HS-27A (cell line): Measurements from ENCODE around the gene ARHGAP26.

ENCODE experiments used
- DNase-seq: peaks from one replicate; pipeline ENCODE4 v3.0.0-alpha.2; 2012; ENCODE audit warnings: low read depth, missing footprints

ARHGAP26 gene

DNA sequence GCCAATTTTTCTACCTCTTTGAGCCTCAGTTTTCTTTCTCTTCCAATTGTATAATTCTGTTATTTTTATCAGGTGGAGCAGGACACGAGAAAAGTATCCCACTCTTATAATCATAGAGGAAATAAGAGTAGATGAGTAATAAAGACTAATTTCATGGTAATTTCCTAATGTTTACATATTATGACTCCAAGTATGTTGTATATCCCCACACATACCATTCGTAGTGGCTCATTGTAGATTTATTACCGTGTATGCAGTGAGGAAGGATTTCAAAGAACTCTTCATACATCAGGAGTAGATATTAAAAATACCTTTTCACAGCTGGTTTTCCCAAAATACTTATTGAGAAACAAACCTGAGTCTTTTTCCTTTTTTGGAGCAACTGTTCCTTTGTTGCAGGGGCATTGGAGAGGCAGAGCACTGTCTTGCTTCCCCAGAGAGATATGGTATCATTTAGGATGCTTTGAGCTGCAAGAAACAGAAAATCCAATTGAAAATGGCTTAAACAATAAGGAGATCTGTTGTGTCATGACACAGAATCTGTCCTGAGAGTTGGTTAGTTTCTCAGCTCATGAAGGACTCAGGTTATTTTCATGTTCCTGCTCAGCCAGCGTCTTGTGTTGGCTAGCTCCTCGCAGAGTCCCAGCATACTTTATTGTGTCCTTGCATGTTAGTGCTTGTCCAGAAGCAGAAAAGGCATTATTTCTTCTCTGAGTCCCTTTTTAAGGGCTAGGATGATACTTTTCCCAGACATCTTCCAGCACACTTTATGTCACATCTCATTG lies 291.2 kb downstream of the ARHGAP26 start:
- DNase-seq: no peak

DNA sequence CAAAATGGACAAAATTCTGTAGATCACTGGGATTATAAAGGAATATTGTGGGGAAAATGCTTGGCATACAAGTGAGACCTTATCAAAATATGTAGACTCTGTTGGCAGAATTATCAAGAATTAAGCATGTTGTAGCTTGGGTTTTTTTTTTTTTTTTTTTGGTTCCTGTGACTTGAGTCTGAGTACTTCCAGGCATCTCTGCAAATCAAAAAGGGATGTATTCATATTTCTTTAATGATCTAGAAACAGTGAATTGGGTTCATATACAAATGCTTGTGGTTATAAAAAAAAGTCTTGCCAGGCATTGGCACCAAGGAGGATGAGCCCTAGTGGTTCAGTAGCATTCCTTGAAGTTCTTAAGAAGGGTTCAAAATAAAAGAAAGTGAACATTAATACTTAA lies 292.2 kb downstream of the ARHGAP26 start:
- DNase-seq: no peak

DNA sequence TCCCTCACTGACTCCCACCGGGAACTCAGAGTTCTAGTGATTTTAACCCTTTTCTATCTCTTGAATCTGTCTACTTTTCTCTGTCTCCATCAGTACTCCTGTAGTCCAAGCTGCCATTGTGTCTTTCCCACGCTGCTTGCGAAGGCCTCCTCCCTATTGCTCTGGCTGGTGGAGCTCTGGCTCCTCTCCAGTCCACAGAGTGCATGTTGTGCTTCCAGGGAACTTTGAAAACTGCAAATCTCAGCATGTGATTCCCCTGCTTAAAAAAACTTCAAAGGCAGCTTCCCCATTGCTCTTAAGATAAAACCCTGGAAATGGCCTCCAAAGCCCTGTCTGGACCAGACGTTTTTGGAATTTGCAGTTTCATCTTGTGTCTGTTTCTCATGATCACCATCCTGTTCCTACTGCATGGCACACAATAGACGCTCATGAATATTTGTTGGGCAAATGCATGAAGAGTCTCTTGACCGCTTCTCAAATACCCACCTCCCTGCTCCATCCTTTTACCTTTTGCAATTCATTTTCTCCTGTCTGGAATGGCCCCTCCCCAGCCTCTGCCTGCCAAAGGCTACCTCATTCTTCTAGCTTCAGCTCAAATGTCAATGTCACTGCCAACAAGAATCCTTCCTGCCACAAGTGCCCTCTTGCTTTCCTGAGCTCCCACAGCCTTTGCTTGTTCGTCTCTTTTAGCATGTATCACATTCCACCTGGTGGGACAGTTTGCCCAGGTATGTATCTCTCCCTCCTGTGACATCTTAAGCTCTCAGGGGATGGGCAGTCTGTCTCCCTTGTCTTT lies 293.2 kb downstream of the ARHGAP26 start:
- no peak for DNase-seq

DNA sequence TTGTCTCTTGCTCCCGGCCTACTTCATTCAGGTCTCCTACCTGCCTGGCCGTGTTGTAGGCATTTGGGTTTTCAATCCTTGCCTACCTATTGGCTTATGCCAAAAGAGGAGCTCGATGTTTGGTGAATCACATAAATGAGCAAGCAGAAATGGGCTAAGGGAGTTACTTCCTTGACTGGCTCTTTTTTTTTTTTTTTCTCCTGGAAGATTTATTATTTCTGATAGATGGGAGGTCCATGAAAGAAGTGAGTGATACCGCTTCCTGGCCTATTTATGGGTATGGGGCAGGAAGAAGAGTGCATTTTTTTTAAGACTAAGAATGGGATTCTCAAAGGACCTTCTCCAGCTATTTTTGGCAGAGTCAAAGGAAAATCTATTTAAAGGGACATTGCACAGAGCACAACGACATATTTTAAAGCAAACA lies 294.1 kb downstream of the ARHGAP26 start:
- no peak for DNase-seq

DNA sequence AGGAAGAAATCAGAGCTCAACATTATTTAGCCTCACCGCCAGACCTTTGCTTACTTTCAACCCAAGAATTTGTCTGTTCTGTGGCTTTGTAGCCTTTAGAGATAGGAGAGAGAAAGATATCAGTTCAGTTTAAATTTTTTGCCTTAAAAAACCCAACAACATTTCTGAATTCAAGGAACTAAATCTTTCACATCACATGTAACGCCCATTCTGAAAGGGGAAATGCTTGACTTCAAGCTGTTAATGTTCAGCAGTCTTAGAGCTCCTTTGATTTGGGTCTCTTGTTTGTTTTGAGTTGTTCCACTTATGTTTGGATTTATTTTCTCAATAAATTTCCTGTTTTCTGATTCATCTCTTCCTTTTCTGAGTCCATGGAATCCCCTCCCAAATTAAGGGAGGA lies 294.5 kb downstream of the ARHGAP26 start:
- no peak for DNase-seq

DNA sequence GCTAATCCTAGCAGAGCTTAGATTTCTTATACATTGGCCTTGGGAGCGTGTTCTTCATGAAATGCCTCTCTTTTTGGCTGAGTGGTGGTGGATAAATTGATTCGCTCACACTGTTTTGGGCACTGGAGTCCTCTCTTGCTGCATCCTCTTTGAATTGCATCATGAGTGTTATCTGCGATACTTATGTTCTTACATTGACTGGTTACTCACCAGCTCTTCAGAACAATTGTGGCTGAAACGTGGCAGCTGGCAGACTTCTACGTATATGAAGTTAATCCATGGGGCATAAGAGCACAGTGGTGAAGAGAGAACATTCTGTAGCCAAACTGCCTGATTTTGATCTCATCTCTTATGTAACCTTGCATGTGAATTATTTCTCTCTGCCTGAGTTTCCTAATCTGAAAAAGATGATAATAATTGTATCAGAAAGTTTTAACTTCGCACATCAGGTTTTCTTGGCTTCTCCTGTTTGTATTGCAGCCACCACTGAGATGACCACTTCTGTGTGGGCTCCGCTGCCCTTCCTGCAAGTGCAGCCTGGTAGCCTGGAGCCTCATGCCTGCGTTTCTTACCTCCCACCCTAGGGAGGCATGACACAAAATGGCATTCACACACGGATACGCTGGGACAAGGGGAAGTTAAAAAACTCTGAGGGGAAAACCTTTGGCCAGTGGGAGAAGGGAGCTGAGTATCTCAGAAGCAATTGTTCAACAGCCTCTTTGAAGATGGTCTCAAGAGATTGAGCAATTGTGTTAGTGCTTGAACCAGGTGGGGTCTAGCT lies 295.2 kb downstream of the ARHGAP26 start:
- DNase-seq: no peak

DNA sequence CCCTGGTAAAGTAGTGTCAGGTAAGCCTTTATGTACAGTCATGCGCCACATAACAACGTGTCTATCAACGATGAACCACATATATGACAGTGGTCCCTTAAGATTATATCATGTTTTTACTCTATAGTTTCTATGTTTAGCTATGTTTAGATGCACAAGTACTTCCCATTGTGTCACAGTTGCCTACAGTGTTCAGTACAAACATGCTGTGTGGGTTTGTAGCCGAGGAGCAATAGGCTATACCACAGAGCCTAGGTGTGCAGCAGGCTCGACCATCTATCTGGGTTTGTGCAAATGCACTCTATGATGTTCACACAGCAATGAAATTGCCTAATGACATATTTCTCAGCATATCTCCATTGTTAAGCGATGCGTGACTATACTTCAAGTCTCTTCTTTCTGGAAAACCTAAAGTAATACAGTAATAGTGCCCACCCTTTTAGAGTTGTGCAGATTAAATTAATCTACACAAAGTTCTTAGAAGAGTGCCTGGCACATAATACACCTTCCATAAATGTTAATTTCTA lies 295.9 kb downstream of the ARHGAP26 start:
- DNase-seq: no peak

DNA sequence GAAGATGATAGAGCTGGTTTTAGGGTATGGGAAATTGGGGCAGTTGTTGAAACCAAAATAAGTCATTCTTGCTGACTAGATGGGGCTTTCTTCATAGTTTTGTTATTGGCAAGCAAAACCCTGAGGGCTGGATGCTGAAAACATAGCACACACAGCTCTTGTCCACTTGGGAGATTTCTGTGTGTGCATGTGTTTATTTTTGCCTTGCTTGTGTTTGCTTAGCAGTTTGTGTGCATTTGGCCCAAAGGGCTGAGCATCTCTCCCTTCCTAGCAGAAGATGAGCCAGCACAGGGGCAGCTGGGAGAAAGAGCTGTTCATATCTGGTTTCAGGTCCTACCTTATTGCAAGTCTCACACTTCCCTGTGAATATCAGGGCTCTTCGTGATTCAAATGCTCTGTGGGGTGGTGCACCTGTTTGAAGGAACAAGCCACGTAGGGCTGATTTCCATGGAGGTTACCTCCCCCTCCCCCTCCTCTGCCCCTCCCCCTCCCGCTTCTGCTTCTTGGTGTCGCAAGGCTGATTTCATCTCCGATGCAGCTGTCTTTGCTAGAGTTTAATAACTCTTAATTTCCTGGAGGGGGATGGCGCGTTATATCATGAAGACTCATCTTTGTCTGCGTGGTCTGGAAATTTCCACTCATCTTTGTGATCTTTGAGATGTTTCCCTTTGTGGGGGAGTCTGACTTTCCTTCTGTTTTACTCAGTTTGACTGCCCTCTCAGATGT lies 296.5 kb downstream of the ARHGAP26 start:
- DNase-seq: no peak

DNA sequence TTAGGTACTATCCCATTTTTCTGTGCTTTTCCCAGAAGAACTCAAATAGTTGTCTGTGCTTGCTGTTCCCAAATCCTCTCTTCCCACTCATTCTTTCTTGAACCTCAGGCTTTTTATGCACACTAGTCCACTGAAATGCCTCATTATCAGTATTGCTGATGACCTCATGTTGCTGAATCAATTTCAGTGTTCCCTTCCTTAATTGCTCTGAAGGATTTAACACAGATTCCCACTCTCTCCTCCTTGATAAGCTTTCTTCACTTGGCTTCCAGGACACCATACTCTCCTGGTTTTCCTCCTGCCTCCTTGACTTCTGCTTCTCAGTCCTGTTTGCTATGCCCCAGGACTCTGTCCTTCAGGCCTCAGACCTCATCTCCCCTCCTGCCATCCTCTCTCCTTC lies 298.5 kb downstream of the ARHGAP26 start:
- DNase-seq: no peak

DNA sequence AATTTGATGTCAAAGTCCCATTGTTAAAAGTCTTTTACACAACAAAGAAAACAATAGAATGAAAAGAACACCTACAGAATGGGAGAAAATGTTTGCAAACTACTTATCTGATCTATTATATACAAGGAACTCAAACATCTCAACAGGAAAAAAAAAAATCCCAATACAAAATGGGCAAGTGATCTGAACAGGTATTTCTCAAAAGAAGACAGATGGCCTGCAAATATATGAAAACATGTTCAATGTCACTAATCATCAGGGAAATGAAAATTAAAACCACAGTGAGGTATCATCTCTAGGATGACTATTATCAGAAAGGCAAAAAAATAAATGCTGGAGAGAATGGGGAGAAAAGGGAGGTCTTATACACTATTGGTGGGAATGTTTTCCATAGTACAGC lies 301.8 kb downstream of the ARHGAP26 start:
- no peak for DNase-seq

DNA sequence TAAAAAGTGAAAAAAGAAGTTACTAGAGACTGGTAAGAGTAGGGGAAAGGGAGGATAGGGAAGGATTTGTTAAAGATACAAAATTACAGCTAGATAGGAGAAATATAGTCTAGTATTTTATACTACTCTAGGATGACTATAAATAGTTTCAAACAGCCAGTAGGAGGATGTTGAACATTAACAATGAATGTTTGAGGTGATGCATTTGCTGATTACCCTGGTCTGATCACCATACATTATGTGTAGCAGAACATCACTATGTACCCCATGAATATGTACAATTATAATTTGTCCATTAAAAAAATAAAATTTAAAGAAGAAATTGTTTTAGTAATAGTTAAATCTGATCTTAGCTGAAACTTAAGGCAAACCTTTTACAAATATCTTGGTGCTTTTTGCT lies 302.6 kb downstream of the ARHGAP26 start:
- DNase-seq: no peak

DNA sequence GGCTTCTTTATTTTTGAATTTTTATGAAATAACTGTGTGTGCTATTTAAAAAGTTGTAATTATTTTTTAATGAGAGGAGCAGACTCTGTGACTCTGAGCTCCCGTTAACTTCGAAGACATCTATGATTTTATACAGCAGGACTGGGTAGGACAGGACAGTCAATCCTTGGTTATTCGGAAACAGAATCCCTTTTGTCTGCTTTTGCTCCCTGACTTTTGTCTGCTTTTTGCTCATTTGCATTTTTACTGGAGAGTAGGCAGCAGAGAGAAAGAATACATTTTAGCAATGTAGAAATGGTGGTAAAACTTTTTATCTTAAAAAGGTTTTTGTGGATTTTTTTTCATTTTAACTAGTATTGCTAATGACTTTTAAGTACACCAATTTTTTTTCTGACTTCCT lies 303.6 kb downstream of the ARHGAP26 start:
- no peak for DNase-seq

DNA sequence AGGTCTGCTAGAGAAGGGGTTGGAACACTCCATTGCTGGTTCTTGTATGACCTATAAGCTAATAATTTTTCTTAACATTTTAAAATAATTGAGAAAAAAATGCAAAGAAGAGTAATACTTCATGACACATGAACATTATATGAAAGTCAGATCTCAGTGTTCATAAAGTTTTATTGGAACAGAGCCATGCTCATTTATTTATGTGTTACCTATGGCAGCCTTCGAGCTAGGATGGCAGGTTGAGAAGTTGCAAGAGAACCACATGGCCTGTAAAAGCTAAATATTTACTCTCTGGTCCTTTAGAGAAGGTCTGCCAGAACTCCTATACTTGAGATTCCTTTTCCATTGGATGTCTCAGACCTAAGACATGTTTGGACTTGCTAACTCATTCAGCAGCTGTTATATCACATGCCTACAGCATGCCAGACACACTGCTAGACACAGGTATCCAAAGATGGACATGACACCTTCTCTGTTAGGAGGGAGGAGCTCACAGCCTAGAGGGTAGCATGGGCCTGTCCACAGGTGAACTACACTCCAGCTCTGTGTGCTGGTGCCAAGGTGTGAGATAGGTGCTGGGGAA lies 304.3 kb downstream of the ARHGAP26 start:
- no peak for DNase-seq

DNA sequence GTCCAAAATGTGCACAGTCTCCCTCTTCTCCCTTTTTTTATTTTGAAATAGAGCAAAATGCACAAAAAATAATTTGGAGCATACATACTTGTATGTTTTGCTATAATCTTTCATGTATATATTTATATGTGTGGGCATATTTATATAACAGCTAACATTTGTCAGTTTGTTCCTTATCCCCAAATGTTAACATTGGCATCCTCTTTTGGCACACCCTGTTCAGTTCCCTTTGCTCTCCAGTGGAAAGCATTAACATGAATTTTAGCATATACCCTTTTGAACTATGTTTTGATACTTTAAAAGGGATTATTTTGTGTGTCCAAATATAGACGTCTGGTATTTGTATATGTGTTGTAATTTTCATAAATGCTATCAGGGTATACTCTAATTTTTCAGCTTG lies 306.2 kb downstream of the ARHGAP26 start:
- no peak for DNase-seq

DNA sequence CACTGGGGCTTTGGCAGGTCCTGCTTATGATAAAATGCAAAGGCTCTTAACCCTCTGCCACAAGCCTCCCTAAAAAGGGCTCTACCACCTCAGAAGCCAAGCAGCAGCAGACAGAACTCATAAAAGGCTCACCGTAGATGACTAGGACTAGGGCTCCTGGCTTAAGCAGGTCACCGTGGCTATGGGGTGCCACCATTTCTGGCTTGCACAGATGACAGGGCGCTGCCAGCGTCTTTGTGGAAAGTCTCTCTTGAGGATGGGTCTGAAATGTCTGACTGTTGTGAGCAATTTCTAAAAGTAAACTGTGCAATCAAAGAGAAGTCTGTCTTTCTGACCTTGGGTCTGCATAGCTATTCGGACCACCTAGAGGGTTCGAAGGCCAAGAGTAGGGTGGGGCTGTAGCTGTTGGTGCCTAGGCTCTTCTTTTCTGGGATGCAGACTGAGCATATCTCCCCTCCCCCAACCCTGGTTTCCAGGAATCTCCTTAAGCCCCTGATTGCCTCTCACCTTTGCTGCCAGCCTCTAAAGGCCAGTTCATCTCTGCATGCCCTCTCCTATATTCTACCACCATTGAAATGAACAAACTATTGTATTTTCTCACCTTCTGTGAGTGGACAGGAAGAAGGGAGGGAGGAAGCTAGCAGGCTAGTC lies 307.4 kb downstream of the ARHGAP26 start:
- no peak for DNase-seq

DNA sequence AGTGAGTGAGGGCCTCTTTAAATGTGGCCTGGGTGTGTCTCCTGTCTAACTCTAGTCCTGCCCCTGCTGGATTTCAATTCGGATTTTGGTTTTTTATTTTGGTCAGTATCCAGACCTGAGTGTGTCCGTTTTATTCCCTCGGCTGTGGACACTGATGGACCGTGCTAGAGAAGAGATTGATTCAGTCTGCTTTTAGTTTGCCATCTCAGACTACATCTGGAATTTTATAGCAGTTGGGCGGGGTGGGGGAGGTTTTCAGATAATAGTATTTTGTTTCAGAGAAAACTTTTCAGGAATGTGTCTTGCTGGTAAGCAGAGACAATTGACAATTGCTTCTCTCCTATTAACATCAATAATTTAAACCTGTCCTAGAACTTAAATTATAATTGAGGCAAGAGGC lies 308.1 kb downstream of the ARHGAP26 start:
- no peak for DNase-seq

DNA sequence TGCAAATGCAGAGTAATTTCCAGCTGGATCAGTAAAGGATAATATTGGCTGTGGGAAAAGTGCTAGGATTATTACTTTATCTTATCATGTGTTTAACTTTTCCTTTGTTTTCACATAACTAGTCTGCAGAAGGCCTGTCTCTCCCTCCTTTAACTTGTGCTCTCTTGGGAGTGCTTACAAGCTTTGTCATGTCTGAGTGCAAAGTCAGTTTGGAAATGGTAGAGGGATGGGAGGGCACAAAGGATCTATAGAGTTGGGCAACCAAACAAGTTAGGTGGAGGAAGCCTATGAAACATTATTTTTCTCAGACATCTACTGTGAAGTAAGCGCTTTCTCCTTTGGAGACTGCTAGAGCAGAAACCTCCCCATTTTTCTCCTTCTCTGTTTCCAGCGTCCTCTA lies 308.8 kb downstream of the ARHGAP26 start:
- DNase-seq: no peak

DNA sequence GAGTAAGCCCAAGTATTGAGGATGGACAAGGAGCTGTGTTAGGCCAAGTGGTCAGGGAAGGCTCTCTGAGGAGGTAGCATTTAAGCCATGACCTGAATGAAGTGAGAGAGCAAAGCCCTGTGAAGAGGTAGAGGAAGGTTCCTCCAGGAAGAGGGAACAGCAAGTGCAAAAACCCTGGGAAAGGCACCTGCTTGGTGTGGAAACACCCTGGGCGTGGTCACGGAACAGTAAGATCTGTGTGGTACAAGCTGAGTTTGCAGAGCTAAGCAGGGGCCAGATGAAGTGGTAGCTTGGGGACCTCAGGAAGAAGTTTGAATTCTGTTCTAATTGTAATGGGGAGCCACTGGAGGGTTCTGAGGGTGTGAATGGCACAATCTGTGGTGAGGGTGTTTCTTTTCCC lies 310.2 kb downstream of the ARHGAP26 start:
- no peak for DNase-seq

DNA sequence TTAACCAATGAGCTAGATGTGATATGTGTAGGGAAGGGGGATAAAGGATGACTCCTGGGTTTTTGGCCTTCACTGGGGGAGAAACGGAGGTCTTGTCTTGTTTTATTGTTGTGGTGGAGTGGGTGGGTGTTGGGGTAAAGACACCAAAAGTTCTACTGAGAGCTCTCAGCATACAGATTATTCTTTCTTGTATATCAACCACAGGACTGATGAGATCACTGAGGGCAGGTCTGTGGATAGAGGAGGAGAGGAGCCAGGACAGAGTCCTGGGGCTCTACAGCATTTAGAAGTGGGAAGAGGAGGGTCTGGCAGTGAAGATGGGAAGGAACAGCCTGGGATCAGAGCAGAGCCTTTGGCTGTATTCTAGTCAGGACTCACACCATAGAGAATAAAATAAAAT lies 310.8 kb downstream of the ARHGAP26 start:
- DNase-seq: no peak

DNA sequence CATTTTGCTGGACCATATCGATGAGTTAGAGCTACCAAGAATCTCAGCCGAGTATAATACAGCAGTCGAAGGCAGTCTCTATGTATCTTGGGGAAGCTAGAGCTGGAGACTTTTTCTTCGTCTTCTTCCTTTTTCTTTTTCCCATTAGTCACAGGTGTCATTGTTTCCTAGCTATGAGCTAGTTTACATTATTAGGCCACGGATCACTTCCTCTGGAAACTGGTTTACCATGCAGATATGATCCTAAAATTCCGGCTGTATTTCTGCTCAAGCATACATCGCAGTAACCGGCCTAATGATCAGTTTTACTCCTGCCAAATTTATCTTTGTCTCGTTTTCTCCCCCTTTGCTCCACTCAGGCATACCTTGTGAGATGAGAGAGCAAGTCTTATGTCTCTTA lies 312.8 kb downstream of the ARHGAP26 start:
- DNase-seq: no peak

DNA sequence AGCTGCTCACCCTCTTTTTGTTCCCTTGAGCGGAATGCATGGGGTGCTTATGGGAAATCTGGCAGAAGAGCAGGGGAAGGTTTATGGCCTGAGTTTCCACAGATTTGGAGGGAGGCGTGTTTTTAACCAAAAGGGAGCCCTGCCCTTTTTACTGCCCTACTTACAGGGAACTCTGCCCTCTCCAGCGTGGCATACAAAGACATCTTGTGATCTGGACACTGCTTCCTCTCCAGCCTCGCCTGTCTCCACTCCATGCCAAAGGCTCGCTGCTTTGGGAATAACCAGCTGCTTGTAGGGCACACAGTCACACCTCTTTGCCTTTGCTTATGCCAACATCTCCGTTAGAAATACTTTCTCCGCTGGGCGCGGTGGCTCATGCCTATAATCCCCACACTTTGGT lies 314.2 kb downstream of the ARHGAP26 start:
- no peak for DNase-seq
